DOHH2 (cell line): ENCODE results near the gene OR5V1.
"Not testable (repeated sequence)": the region's sequence is repeated elsewhere in the genome, so short reads cannot be mapped to it uniquely, and the experiment has no call there.

Experiments used
- CTCF ChIP-seq: fragments of 200-600 bp; sonication (generic); IDR thresholded peaks from one replicate; pipeline ENCODE4 v1.5.1; 2014; ENCODE audit warnings: antibody characterized with exemption, mild to moderate bottlenecking, low read depth, low read length; ENCODE audit not compliant: poor library complexity, severe bottlenecking
- EZH2phosphoT487 ChIP-seq: fragments of 200-600 bp; sonication (generic); IDR thresholded peaks from 2 replicates; pipeline ENCODE4 v1.6.1; 2017; ENCODE audit warnings: borderline replicate concordance, mild to moderate bottlenecking, antibody characterized with exemption, low read length, moderate library complexity, mixed read lengths

DNA sequence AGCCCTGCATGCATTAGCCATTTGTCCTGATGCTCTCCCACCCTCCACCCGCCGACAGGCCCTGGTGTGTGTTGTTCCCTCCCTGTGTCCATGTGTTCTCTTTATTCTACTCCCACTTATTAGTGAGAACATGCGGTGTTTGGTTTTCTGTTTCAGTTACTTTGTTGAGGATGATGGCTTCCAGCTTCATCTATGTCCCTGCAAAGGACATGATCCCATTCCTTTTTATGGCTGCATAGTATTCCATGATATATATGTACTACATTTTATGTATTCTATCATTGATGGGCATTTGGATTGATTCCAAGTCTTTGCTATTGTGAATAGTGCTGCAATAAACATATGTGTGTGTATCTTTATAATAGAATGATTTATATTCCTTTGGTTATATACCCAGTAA, 19.3 kb downstream of the OR5V1 start:
- TF ChIP-seq CTCF, EZH2phosphoT487: not testable (repeated sequence)
